GM18507 (cell line): ENCODE results near the gene CSNK1E.

ENCODE experiments used
- DNase-seq: peaks from one replicate; pipeline ENCODE4 v3.0.0; 2011; ENCODE audit warnings: low read depth; ENCODE audit not compliant: insufficient read length; ENCODE audit errors: extremely low spot score
- FAIRE-seq: peaks from 2 replicates; lab custom pipeline; 2011; peaks lifted over from hg19 to GRCh38; lab: Jason Lieb, UNC

The CSNK1E gene

GRCh38 chr22:38310518-38311322 lies 6.5 kb downstream of the CSNK1E start:
- no peak for FAIRE-seq
- DNase-seq = no peak

DNA sequence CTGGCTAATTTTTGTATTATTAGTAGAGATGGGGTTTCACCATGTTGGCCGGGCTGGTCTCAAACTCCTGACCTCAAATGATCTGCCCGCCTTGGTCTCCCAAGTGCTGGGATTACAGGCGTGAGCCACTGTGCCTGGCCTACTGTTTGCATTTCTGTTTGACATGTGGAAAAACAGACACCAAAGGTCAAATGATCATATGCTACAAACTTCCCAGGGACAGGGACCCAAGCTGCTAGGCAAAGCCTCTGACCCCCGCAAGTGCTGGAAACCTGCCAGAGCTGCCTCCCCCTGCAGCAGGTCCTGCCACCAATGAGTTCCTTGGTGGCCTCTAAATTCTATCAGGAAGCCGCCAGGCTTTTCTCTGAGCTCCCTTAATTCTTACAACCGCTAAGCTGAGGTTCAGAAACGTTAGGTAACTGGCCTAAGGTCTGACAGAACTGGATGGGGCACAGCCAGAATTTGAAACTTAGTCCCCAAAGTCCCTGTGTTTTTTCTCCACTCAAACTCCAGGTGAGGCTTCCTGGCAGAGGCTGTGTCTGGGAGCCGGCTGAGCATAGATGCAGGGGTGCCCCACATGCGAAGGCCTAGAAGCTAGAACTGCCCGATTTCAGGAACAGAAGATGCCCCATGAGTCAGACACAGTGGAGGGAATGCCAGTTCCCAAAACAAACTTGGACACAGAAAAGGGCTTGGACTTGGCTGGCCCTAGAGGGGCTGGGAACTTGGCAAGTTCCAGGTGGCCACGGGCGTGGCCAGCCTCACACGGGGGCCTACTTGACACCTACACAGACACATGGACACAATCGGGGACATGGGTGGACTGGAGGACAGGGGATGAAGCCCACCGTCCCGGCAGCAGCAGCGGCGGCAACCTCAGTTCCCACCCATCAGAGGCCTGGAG lies 7.4 kb downstream of the CSNK1E start:
- FAIRE-seq (no peak), DNase-seq (no peak)

- DNase-seq (no peak), FAIRE-seq (no peak)
Observed at GRCh38 chr22:38308791-38309498, 8.3 kb downstream of the CSNK1E start.

DNA sequence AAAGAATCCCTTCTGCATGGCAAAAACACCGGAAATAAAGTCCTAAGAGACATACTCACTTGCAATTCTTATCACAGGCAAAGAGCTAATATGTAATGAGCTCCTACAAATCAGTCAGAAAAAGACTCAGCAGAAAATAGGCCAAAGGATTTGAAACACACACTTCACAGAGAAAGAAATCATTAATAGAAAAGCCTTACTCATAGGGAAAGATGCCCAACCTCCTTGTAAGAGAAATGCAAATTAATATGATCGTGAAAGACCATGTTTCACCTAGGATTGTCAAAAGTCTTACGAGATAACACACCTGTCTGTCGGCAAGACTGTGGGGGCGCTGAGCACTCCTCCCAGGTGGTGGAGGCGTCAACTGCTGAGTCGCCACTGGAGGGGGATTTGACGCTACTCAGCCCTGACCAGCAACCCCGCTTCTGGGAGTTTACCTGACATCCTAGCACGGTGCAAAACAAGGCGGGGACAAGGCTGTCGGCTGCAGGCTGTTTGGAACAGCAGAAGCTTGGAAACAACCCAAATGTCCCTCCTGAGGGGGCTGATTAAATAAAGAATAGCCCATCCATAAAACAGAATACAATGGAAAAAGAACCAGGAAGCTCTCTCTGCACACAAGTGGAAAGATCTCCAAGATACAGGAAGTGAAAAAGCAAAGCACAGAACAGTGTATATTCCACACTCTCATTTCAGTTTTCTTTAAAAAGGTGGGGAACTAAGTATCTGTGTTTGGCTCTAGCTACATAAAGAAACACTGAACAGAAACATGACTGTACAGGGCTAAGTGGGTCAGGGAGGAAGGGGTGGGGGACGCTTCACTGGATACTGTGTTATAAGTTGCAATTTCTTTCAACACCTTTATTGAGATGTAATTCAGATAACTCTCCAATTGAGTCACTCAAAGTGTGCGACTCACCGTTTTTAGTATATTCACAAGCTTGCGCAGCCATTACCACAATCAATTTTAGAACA lies 11.5 kb downstream of the CSNK1E start:
- FAIRE-seq = peak; percentile 96
- DNase-seq = peak; percentile 48

DNA sequence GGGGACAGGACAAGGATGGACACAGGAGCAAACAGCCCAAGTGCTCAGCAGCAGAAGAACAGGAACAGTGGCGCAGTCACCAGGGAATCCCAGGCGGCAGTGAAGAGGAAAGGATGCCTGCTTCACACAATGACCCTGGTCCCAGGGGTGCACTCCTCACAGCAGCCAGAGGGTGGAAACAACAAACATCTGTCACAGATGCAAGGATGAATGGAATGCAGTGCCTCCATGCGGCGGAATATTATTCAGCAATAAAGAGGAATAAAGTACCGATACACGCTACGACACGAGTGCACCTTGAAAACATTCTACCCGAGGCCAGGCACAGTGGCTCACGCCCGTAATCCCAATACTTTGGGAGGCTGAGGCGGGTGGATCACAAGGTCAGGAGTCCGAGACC lies 12.7 kb downstream of the CSNK1E start:
- DNase-seq = no peak
- no peak for FAIRE-seq

DNA sequence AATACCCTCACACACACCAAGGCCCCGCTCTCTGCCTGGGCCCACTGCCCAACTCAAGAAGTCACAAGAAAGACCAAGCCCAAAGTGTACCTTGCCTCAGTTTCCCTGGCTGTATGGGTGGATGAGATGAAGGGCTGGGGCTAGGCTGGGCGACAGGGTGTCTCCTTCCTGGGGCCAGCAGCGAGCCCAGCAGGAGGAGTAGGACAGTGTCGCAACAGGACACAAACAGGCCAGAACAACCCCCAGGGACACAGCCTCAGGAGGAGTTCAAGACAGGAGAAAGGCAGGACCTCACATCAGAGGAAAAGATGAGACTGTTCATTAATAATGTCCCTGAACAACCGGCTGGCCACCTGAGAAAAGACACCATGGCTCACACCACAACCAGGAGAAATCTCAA lies 13.3 kb downstream of the CSNK1E start:
- FAIRE-seq = no peak
- no peak for DNase-seq

DNA sequence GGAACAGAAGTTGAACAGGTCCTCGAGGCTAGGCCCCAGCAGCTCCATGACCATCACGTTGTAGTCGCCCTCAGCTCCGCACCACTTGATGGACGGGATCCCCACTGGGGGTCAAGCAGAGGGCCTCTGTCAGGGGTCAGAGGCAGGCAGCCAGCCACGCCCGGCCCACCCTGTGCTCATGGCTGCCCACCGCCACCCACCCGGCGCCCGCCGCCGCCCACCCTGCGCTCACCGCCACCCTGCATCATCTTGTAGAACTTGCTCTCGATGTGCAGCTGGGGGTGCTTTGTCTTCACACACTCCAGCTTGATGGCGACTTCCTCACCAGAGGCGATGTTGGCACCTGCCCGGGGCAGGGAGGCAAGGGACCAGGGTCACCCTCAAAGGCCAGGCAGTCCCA lies 14.3 kb downstream of the CSNK1E start:
- DNase-seq (no peak), FAIRE-seq (no peak)

DNA sequence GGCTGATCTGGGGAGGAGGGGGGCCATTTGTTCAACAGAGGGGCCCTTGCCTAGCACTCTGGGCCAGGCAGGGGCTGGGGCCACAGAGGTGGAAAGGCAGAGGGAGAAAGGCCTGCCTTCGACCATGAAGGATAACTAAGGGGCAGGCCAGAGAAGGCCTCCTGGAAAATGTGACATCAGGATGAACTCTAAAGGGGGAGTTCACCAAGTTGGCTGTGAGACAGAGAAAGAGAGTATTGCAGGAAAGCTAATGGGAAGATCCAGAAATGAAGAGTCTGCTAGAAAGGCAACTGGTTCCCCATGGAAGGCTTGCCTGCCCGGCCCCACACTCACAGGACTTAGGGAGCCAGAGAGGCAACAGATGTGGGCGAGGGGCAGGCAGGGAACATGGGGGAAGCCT lies 16.3 kb downstream of the CSNK1E start:
- FAIRE-seq (no peak), DNase-seq (no peak)

- FAIRE-seq (no peak), DNase-seq (no peak)
Observed at GRCh38 chr22:38300197-38300945, 16.9 kb downstream of the CSNK1E start.

- no peak for DNase-seq
Observed at GRCh38 chr22:38299770-38300102, 17.5 kb downstream of the CSNK1E start.

DNA sequence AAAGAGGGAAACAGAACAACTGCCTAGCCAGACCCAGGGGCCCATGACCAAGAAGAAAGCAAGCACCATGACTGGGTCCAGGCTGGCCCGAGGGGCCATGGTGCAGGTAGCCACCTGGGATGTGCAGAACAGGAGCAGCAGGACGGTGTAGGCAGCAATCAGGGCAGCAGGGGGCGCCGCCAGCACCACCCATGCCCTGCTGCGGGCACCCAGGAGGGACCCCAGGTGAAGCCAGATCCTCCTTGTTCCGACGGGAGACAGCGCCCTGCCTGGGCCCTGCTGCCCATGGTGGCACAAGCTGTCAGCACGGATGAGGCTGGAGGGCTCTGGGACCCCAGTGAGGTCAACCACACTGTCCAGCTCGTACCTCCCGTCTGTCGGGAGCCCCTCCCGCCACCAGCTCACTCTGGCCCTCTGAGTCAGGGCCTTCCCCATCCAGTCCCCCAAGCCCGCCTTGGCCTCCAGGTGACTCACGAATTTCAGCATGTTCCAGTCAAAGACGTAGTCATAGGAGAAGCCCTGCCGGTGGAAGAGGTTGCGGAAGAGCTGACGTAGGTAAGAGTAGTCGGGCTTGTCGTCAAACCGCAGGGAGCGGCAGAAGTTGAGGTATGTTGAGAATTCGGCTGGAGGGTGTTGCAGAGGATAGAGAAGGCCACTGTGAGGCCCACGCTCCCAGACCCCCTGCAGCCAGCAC lies 18.8 kb downstream of the CSNK1E start:
- DNase-seq = no peak
- no peak for FAIRE-seq

More at GRCh38 chr22:38299770-38300102, 17.5 kb downstream of the CSNK1E start:
- no peak for FAIRE-seq

- no peak for FAIRE-seq
- DNase-seq = no peak
Observed at GRCh38 chr22:38296372-38296771, 20.9 kb downstream of the CSNK1E start.

DNA sequence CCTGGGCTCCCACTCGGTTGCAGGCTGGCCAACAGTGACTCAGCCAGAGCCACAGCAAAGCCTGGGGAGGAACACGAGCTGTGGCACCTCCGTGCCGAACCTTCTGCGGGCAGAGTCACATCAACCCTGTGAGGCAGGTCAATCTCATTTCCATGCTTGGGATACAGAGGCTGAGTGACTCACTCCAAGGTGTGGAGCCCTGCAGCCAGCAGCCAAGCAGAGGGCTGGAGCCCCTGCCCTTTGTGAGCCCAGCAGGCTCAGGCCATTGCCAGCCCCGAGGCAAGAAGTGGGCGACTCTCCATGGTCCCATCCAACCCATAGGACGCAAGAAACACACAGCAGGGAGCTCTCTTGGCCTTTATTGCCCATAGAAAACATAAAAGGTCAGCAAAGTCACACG lies 21.4 kb downstream of the CSNK1E start:
- DNase-seq = no peak
- FAIRE-seq = no peak

GRCh38 chr22:38295339-38295738 lies 21.9 kb downstream of the CSNK1E start:
- no peak for FAIRE-seq
- no peak for DNase-seq

DNA sequence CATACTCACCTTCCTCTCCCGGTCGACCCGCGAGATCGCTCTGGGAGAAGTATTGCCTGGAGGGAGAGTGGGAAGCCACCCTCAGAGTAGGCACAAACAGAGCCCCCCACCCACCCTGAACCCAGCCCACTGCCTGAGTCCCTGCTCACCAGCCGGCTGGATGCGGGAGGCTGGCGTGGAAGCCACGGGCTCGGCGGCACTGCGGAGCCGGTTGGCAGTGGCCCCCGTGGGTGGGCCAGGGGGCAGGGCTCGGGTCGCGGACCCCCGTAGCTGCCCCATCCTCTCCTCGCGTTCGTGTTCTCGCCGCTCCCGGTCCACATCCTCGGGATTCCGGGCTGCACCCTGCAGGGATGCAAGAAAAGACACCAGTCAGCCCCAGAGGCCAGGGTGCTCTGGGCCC lies 23.0 kb downstream of the CSNK1E start:
- FAIRE-seq = no peak

GRCh38 chr22:38292694-38293093 lies 24.5 kb downstream of the CSNK1E start:
- DNase-seq (no peak), FAIRE-seq (no peak)

More for the DNA sequence above, 23.0 kb downstream of the CSNK1E start:
- DNase-seq = no peak

DNA sequence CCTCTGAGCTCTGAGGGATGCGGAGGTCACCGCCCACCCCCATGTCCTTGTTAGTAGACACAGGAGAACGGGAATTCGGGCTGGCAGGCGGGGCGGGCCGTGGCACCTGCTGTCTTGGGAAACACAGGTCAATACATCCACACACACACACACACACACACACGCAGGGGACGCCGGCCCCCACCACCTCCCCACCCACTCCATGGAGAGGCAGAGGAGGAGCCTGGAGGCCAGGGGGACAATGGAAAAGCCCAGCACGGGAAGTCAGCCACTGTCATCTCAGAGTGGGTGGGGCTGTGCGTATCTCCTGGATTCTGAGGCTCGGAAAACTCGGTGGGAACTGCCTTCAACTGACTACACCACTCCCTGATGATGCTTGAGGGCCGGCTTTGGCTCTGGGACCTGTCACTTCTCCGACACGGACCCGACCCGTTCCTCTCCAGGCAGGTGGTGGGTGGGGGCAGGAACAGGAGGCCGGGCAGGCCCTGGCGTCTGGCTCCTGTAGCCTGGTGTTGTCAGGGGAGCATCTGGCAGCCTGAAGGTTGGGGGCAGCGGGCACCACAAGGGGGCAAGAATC lies 25.9 kb downstream of the CSNK1E start:
- FAIRE-seq = no peak
- DNase-seq = no peak
